KMS-11 (cell line): Measurements from ENCODE around the gene BCL6B.

Experiments used
- H2AFZ ChIP-seq: fragments of 200-600 bp; sonication (generic); 2 replicates; pipeline ENCODE4 v1.6.1; 2016; ENCODE audit warnings: antibody characterized with exemption, mixed run types, low read depth
- H3K27ac ChIP-seq: fragments of 200-600 bp; sonication (generic); 2 replicates; pipeline ENCODE4 v1.6.1; 2016; ENCODE audit warnings: mild to moderate bottlenecking, mixed run types
- H3K27me3 ChIP-seq: fragments of 200-600 bp; sonication (generic); 2 replicates; pipeline ENCODE4 v1.6.1; 2017; ENCODE audit warnings: mild to moderate bottlenecking, low read depth, mixed run types, moderate library complexity; ENCODE audit not compliant: insufficient read depth
- H3K36me3 ChIP-seq: fragments of 200-600 bp; sonication (generic); 2 replicates; pipeline ENCODE4 v1.6.1; 2017; ENCODE audit warnings: mild to moderate bottlenecking, mixed run types; ENCODE audit not compliant: insufficient read depth
- H3K4me1 ChIP-seq: fragments of 200-600 bp; sonication (generic); 2 replicates; pipeline ENCODE4 v1.6.1; 2016; ENCODE audit warnings: mild to moderate bottlenecking, low read depth, mixed run types; ENCODE audit not compliant: poor library complexity, severe bottlenecking
- H3K4me2 ChIP-seq: fragments of 200-600 bp; sonication (generic); 2 replicates; pipeline ENCODE4 v1.7.0; 2016; ENCODE audit warnings: mild to moderate bottlenecking, mixed run types
- H3K4me3 ChIP-seq: fragments of 200-600 bp; sonication (generic); IDR thresholded peaks from 2 replicates; pipeline ENCODE4 v1.6.1; 2017; ENCODE audit warnings: low read depth, low read length, mixed read lengths; ENCODE audit not compliant: insufficient read depth
- H3K79me2 ChIP-seq: fragments of 200-600 bp; sonication (generic); 2 replicates; pipeline ENCODE4 v1.6.1; 2016; ENCODE audit warnings: low read depth, mixed run types; ENCODE audit not compliant: insufficient read depth
- H3K9ac ChIP-seq: fragments of 200-600 bp; sonication (generic); 2 replicates; pipeline ENCODE4 v1.6.1; 2016; ENCODE audit warnings: mild to moderate bottlenecking, mixed run types
- H4K20me1 ChIP-seq: fragments of 200-600 bp; sonication (generic); 2 replicates; pipeline ENCODE4 v1.6.1; 2016; ENCODE audit warnings: mild to moderate bottlenecking, mixed run types; ENCODE audit not compliant: insufficient read depth
- CTCF ChIP-seq: fragments of 200-600 bp; sonication (generic); conservative IDR thresholded peaks from 2 replicates; pipeline ENCODE4 v1.6.1; 2017; ENCODE audit warnings: low read depth, mild to moderate bottlenecking, antibody characterized with exemption, low read length, moderate library complexity, mixed read lengths

BCL6B gene

GRCh38 chr17:7068268-7068667, 45.4 kb downstream of the BCL6B start:
- Histone ChIP-seq H3K36me3 (no peaks in the 10 kb centered on the region), H4K20me1 (no peaks in the 10 kb centered on the region), H3K79me2 (no peaks in the 10 kb centered on the region), H3K9ac (no peak overlapping the region), H3K27me3 (no peaks in the 10 kb centered on the region), H3K4me2 (no peak overlapping the region), H3K4me3 (no peak overlapping the region), H3K4me1 (no peaks in the 10 kb centered on the region), H3K27ac (no peak overlapping the region), H2AFZ (no peak overlapping the region)
- no peak for TF ChIP-seq CTCF

- H3K27me3 ChIP-seq = no peaks in the 10 kb centered on the region
- H4K20me1 ChIP-seq = no peaks in the 10 kb centered on the region
- H3K79me2 ChIP-seq = no peaks in the 10 kb centered on the region
- H3K4me1 ChIP-seq = no peaks in the 10 kb centered on the region
- H2AFZ ChIP-seq = no peak overlapping the region
- H3K36me3 ChIP-seq = no peaks in the 10 kb centered on the region
- H3K27ac ChIP-seq = no peak overlapping the region
- no peak for TF ChIP-seq CTCF
- no peak overlapping the region for H3K4me3 ChIP-seq
- no peak overlapping the region for H3K4me2 ChIP-seq
- H3K9ac ChIP-seq = no peak overlapping the region
Observed at GRCh38 chr17:7070712-7071111, 47.9 kb downstream of the BCL6B start.

- H3K4me2 ChIP-seq = no peak overlapping the region
- TF ChIP-seq CTCF = no peak
- H3K27me3 ChIP-seq = no peaks in the 10 kb centered on the region
- H3K4me3 ChIP-seq = no peak overlapping the region
- no peak overlapping the region for H3K27ac ChIP-seq
- no peaks in the 10 kb centered on the region for H3K36me3 ChIP-seq
- no peak overlapping the region for H3K9ac ChIP-seq
- H3K4me1 ChIP-seq = no peaks in the 10 kb centered on the region
- no peaks in the 10 kb centered on the region for H4K20me1 ChIP-seq
- H2AFZ ChIP-seq = no peak overlapping the region
- H3K79me2 ChIP-seq = no peaks in the 10 kb centered on the region
Observed at GRCh38 chr17:7072406-7072805, 49.6 kb downstream of the BCL6B start.

GRCh38 chr17:7074931-7075330, 52.1 kb downstream of the BCL6B start:
- TF ChIP-seq CTCF = no peak
- no peaks in the 10 kb centered on the region for H4K20me1 ChIP-seq

More at GRCh38 chr17:7074931-7075330, 52.1 kb downstream of the BCL6B start:
- H3K36me3 ChIP-seq = no peaks in the 10 kb centered on the region
- H3K4me2 ChIP-seq = no peak overlapping the region
- no peaks in the 10 kb centered on the region for H3K4me1 ChIP-seq
- no peak overlapping the region for H3K9ac ChIP-seq
- no peaks in the 10 kb centered on the region for H3K27me3 ChIP-seq
- no peak overlapping the region for H2AFZ ChIP-seq
- no peaks in the 10 kb centered on the region for H3K79me2 ChIP-seq
- no peak overlapping the region for H3K4me3 ChIP-seq
- H3K27ac ChIP-seq = no peak overlapping the region
